RWPE2 (cell line): ENCODE measurements around the gene SLMAP.

Experiments used
- ATAC-seq: fragments of 200-7000 bp; cut with Tn5 transposase; 3 replicates; pipeline ENCODE4 v1.9.1; 2021; ENCODE audit warnings: low read depth
- DNase-seq: peaks from one replicate; pipeline ENCODE4 v3.0.0-alpha.2; 2020; ENCODE audit warnings: low spot score
- H3K27ac ChIP-seq: fragments of 450-650 bp; 2 replicates; pipeline ENCODE4 v1.5.1; 2017; ENCODE audit warnings: mild to moderate bottlenecking; ENCODE audit not compliant: poor library complexity, severe bottlenecking
- H3K27me3 ChIP-seq: fragments of 250-450 bp; sonication (Bioruptor Pico); 2 replicates; pipeline ENCODE4 v1.5.1; 2021; ENCODE audit warnings: mild to moderate bottlenecking, moderate library complexity; ENCODE audit not compliant: insufficient read depth, poor library complexity, severe bottlenecking
- H3K36me3 ChIP-seq: fragments of 250-450 bp; sonication (Bioruptor Pico); 2 replicates; pipeline ENCODE4 v1.5.1; 2020; ENCODE audit warnings: low read depth, mild to moderate bottlenecking, moderate library complexity
- H3K4me1 ChIP-seq: fragments of 250-450 bp; sonication (Bioruptor Pico); 2 replicates; pipeline ENCODE4 v1.5.1; 2021; ENCODE audit warnings: mild to moderate bottlenecking, moderate library complexity; ENCODE audit not compliant: insufficient read depth, poor library complexity, severe bottlenecking
- H3K4me3 ChIP-seq: fragments of 250-450 bp; sonication (Bioruptor Pico); 2 replicates; pipeline ENCODE4 v1.5.1; 2021; ENCODE audit warnings: mild to moderate bottlenecking, moderate library complexity; ENCODE audit not compliant: severe bottlenecking
- H3K9me3 ChIP-seq: fragments of 250-450 bp; sonication (Bioruptor Pico); 2 replicates; pipeline ENCODE4 v1.5.1; 2021; ENCODE audit warnings: mild to moderate bottlenecking, moderate library complexity; ENCODE audit not compliant: severe bottlenecking
- CTCF ChIP-seq: fragments of 450-650 bp; IDR thresholded peaks from one replicate; pipeline ENCODE4 v1.5.1; 2017; ENCODE audit warnings: mild to moderate bottlenecking, moderate library complexity; ENCODE audit not compliant: poor library complexity, severe bottlenecking

SLMAP gene

GRCh38 chr3:57974796-57975388, 218.8 kb downstream of the SLMAP start:
- Histone ChIP-seq H3K36me3 (no peaks in the 10 kb centered on the region), H3K4me1 (peaks cover 78% of the 10 kb centered on the region), H3K27me3 (no peaks in the 10 kb centered on the region), H3K9me3 (no peaks in the 10 kb centered on the region), H3K27ac (peak overlapping the region; percentile 99), H3K4me3 (no peak overlapping the region)
- no peak for TF ChIP-seq CTCF
- peak; percentile 74 for DNase-seq
- ATAC-seq = peak; percentile 50

- no peak overlapping the region for H3K4me3 ChIP-seq
- peak; percentile 77 for DNase-seq
- peak overlapping the region; percentile 99 for H3K27ac ChIP-seq
- no peaks in the 10 kb centered on the region for H3K9me3 ChIP-seq
- TF ChIP-seq CTCF = no peak
- peaks cover 51% of the 10 kb centered on the region for H3K4me1 ChIP-seq
- peak; percentile 65 for ATAC-seq
- no peaks in the 10 kb centered on the region for H3K27me3 ChIP-seq
- no peaks in the 10 kb centered on the region for H3K36me3 ChIP-seq
These were observed 221.7 kb downstream of the SLMAP start for GRCh38 chr3:57977818-57978235.

GRCh38 chr3:57978316-57978715, 222.2 kb downstream of the SLMAP start:
- H3K9me3 ChIP-seq = no peaks in the 10 kb centered on the region
- no peak for TF ChIP-seq CTCF
- H3K4me3 ChIP-seq = no peak overlapping the region
- no peaks in the 10 kb centered on the region for H3K36me3 ChIP-seq
- H3K4me1 ChIP-seq = peaks cover 51% of the 10 kb centered on the region
- ATAC-seq (peak; percentile 66), DNase-seq (peak; percentile 77)
- peak overlapping the region; percentile 99 for H3K27ac ChIP-seq
- no peaks in the 10 kb centered on the region for H3K27me3 ChIP-seq
